Hematopoietic multipotent progenitor cell (in vitro differentiated cells): ENCODE results near the gene GPX1. TPM values are rescaled to one million over a fixed set of nuclear protein-coding genes. Genes with fewer than 3 reads are reported as not detected.
"Not testable (repeated sequence)": the region's sequence is repeated elsewhere in the genome, so short reads cannot be mapped to it uniquely, and the experiment has no call there.

ENCODE experiments used
- DNase-seq, 3 donors: peaks; one replicate each; pipeline ENCODE4 v3.0.0-alpha.2; 2011 to 2015; ENCODE audit warnings: low read depth in 2 of 3, low spot score in 2 of 3
- total RNA-seq: library from RNA; depleted of rRNA; stranded (reverse); fragments of >200 nt; gene quantifications from one replicate; pipeline ENCODE4 v1.2.3, GENCODE V29; 2012

GPX1 gene
- 550 TPM for total RNA-seq

GRCh38 chr3:49358217-49358883 lies at the start of gene GPX1:
Gene GPX1 (minus strand): TSS chr3:49358353. CDS start chr3:49358278, 75 bp downstream.
- peak; percentile 41 to 89 (median 87) for DNase-seq

- no peak for DNase-seq
Measured at GRCh38 chr3:49406571-49407565, 48.7 kb upstream of the GPX1 start.

- DNase-seq: not testable (repeated sequence)
Measured at GRCh38 chr3:49405570-49405969, 47.4 kb upstream of the GPX1 start.

GRCh38 chr3:49403891-49404290 lies 45.7 kb upstream of the GPX1 start:
- DNase-seq: no peak

GRCh38 chr3:49401766-49402165 lies 43.6 kb upstream of the GPX1 start:
- no peak for DNase-seq

- no peak for DNase-seq
Measured at GRCh38 chr3:49399461-49399860, 41.3 kb upstream of the GPX1 start.

- DNase-seq: peak in 2 of 3 donors; percentile 26 to 47
Measured at GRCh38 chr3:49397470-49397869, 39.3 kb upstream of the GPX1 start.

GRCh38 chr3:49391310-49391709 lies 33.2 kb upstream of the GPX1 start:
- not testable (repeated sequence) for DNase-seq

- DNase-seq: no peak
Measured at GRCh38 chr3:49389297-49389696, 31.1 kb upstream of the GPX1 start.

GRCh38 chr3:49388289-49388820 lies 30.2 kb upstream of the GPX1 start:
- DNase-seq: no peak

- DNase-seq: no peak
Measured at GRCh38 chr3:49387721-49388120, 29.6 kb upstream of the GPX1 start.

- DNase-seq: peak in 1 of 3 donors; percentile 24
Measured at GRCh38 chr3:49386056-49386756, 28.1 kb upstream of the GPX1 start.

GRCh38 chr3:49385617-49386016 lies 27.5 kb upstream of the GPX1 start:
- no peak for DNase-seq

GRCh38 chr3:49383387-49383786 lies 25.2 kb upstream of the GPX1 start:
- no peak for DNase-seq

GRCh38 chr3:49378249-49378895 lies 20.2 kb upstream of the GPX1 start:
- no peak for DNase-seq

GRCh38 chr3:49377483-49377882 lies 19.3 kb upstream of the GPX1 start:
- DNase-seq: no peak

- DNase-seq: no peak
Measured at GRCh38 chr3:49371946-49372345, 13.8 kb upstream of the GPX1 start.

- DNase-seq: no peak
Measured at GRCh38 chr3:49370585-49371290, 12.6 kb upstream of the GPX1 start.

GRCh38 chr3:49362561-49362960 lies 4.4 kb upstream of the GPX1 start:
- no peak for DNase-seq

- DNase-seq: no peak
Measured at GRCh38 chr3:49359623-49360022, 1.5 kb upstream of the GPX1 start.
